ENCODE measurements around the gene FTH1. TPM values are rescaled to one million over a fixed set of nuclear protein-coding genes. Genes with fewer than 3 reads are reported as not detected.

Gene FTH1
- total RNA-seq, 1 donor from 2014 or later = 885 TPM

GRCh38 chr11:61978703-61979661 is 11.5 kb upstream of the FTH1 start:
- peaks cover 4% of the 10 kb centered on the region for H3K27me3 Mint-ChIP-seq (ENCODE audit: unreplicated experiment)
- no peak overlapping the region for H3K4me3 Mint-ChIP-seq (ENCODE audit: unreplicated experiment)
- H3K9me3 Mint-ChIP-seq (ENCODE audit: unreplicated experiment) = peaks cover 3% of the 10 kb centered on the region
- no peak overlapping the region for H3K27ac Mint-ChIP-seq (ENCODE audit: unreplicated experiment)
- H3K36me3 Mint-ChIP-seq (ENCODE audit: unreplicated experiment) = no peaks in the 10 kb centered on the region
- no peak for DNase-seq
- peaks cover 2% of the 10 kb centered on the region for H3K4me1 Mint-ChIP-seq (ENCODE audit: low read depth, unreplicated experiment)
- TF ChIP-seq, protein P1, sequence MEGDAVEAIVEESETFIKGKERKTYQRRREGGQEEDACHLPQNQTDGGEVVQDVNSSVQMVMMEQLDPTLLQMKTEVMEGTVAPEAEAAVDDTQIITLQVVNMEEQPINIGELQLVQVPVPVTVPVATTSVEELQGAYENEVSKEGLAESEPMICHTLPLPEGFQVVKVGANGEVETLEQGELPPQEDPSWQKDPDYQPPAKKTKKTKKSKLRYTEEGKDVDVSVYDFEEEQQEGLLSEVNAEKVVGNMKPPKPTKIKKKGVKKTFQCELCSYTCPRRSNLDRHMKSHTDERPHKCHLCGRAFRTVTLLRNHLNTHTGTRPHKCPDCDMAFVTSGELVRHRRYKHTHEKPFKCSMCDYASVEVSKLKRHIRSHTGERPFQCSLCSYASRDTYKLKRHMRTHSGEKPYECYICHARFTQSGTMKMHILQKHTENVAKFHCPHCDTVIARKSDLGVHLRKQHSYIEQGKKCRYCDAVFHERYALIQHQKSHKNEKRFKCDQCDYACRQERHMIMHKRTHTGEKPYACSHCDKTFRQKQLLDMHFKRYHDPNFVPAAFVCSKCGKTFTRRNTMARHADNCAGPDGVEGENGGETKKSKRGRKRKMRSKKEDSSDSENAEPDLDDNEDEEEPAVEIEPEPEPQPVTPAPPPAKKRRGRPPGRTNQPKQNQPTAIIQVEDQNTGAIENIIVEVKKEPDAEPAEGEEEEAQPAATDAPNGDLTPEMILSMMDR (IDR thresholded peaks at IDR 0.05; ENCODE audit: partially characterized antibody, unreplicated experiment) = no peak

- TF ChIP-seq, protein P1 (IDR thresholded peaks at IDR 0.05; ENCODE audit: partially characterized antibody, unreplicated experiment) = no peak
- H3K4me3 Mint-ChIP-seq (ENCODE audit: unreplicated experiment) = no peak overlapping the region
- no peak for DNase-seq
- no peaks in the 10 kb centered on the region for H3K36me3 Mint-ChIP-seq (ENCODE audit: unreplicated experiment)
- peaks cover 3% of the 10 kb centered on the region for H3K9me3 Mint-ChIP-seq (ENCODE audit: unreplicated experiment)
- H3K4me1 Mint-ChIP-seq (ENCODE audit: low read depth, unreplicated experiment) = peaks cover 8% of the 10 kb centered on the region
- H3K27ac Mint-ChIP-seq (ENCODE audit: unreplicated experiment) = no peak overlapping the region
- peaks cover 7% of the 10 kb centered on the region for H3K27me3 Mint-ChIP-seq (ENCODE audit: unreplicated experiment)
Observed at GRCh38 chr11:61976813-61977475, 9.5 kb upstream of the FTH1 start.

DNA sequence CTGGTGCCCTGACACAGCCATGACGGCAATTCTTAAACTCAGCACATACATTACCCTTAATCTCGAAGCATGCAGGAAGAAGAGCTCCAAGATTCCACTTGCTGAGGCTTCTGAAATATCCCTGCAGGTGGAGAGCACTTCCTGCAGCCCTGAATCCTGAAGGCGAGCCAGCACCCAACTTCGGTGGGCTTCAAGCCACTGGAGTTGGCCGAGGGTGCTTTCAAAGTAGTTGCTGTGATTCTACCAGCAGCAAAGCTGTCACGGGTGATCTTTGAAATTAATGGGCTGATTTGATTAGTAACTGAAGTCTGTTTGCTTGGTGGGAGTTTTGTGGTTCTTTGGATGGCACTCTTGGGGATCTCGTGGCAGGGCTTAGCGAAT is 9.0 kb upstream of the FTH1 start:
- no peak for DNase-seq
- TF ChIP-seq, protein P1 (IDR thresholded peaks at IDR 0.05; ENCODE audit: partially characterized antibody, unreplicated experiment) = no peak
- peaks cover 7% of the 10 kb centered on the region for H3K27me3 Mint-ChIP-seq (ENCODE audit: unreplicated experiment)
- peaks cover 11% of the 10 kb centered on the region for H3K4me1 Mint-ChIP-seq (ENCODE audit: low read depth, unreplicated experiment)
- peaks cover 3% of the 10 kb centered on the region for H3K9me3 Mint-ChIP-seq (ENCODE audit: unreplicated experiment)
- H3K36me3 Mint-ChIP-seq (ENCODE audit: unreplicated experiment) = no peaks in the 10 kb centered on the region
- H3K27ac Mint-ChIP-seq (ENCODE audit: unreplicated experiment) = no peak overlapping the region
- no peak overlapping the region for H3K4me3 Mint-ChIP-seq (ENCODE audit: unreplicated experiment)

- Mint-ChIP-seq H3K36me3 (ENCODE audit: unreplicated experiment) (no peaks in the 10 kb centered on the region), H3K27me3 (ENCODE audit: unreplicated experiment) (peaks cover 6% of the 10 kb centered on the region), H3K4me3 (ENCODE audit: unreplicated experiment) (no peak overlapping the region), H3K9me3 (ENCODE audit: unreplicated experiment) (peaks cover 3% of the 10 kb centered on the region), H3K4me1 (ENCODE audit: low read depth, unreplicated experiment) (peaks cover 17% of the 10 kb centered on the region), H3K27ac (ENCODE audit: unreplicated experiment) (no peak overlapping the region)
- TF ChIP-seq, protein P1 (IDR thresholded peaks at IDR 0.05; ENCODE audit: partially characterized antibody, unreplicated experiment) = no peak
- no peak for DNase-seq
Observed at GRCh38 chr11:61975638-61976419, 8.4 kb upstream of the FTH1 start.
